GM12873 (cell line): ENCODE measurements around the gene IGFBP1.

Experiments used
- TF ChIP-seq, protein P1 (sequence below): IDR thresholded peaks from 2 replicates; pipeline ENCODE4 v1.5.1; 2012; ENCODE audit warnings: low read depth, mild to moderate bottlenecking, moderate library complexity, low read length, control low read depth; ENCODE audit not compliant: insufficient read depth; ENCODE audit errors: missing control alignments

Gene IGFBP1

GRCh38 chr7:45923818-45924217 is 35.5 kb downstream of the IGFBP1 start:
- TF ChIP-seq, protein P1, sequence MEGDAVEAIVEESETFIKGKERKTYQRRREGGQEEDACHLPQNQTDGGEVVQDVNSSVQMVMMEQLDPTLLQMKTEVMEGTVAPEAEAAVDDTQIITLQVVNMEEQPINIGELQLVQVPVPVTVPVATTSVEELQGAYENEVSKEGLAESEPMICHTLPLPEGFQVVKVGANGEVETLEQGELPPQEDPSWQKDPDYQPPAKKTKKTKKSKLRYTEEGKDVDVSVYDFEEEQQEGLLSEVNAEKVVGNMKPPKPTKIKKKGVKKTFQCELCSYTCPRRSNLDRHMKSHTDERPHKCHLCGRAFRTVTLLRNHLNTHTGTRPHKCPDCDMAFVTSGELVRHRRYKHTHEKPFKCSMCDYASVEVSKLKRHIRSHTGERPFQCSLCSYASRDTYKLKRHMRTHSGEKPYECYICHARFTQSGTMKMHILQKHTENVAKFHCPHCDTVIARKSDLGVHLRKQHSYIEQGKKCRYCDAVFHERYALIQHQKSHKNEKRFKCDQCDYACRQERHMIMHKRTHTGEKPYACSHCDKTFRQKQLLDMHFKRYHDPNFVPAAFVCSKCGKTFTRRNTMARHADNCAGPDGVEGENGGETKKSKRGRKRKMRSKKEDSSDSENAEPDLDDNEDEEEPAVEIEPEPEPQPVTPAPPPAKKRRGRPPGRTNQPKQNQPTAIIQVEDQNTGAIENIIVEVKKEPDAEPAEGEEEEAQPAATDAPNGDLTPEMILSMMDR = no peak

- TF ChIP-seq, protein P1 = no peak
Observed at GRCh38 chr7:45924283-45924682, 36.0 kb downstream of the IGFBP1 start.

DNA sequence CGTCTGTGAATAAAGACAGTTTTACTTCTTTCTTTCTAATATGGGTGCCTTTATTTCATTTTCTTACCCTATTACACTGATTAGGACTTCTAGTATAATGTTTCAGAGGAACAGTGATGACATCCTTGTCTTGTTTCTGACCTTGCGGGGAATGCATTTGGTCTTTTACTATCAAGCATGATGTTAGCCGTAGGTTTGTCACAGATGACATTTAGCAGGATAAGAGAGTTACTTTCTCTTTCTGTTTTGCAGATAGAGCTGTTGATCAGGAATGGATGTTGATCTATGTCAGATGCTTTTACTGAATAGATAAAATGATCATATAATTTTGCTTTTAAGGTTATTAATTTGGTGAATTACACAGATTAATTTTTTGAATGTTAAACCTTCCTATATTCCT is 39.4 kb downstream of the IGFBP1 start:
- TF ChIP-seq, protein P1 = no peak

DNA sequence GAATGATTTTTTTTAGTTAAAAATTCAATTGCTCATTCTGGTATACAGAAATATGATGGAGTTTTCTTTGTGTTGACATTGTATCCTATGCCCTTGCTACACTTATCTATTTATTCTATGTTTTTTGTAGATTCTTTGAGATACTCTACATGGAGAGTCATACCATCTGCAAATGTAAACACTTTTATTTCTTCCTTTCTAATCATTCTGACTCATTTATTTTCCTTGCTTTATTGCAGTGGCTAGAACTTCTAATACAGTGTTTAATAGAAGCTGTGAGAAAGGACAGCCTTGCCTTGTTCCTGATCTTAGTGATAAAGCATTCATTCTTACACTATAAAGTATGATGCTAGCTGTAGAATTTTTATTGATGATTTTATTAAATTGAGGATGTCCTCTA is 42.7 kb downstream of the IGFBP1 start:
- TF ChIP-seq, protein P1 = no peak

DNA sequence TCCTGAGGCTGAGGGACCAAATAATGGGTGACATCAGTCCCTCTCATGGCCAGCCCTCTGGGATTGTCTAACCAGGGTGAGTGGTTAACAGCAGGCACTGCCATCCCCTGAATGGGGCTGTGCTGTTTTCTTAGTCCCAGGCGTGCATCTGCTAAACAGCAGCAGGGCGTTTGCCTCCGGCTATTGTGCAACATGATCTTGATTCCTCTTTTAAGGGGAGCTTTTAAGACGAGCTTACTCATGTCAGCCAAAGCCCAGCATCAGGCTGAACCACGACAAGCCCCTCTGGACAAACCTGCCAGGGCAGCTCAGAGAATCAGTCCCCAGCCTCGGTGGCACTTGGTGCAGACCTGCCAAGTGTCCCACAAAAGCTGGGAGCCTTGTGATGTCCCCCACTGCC is 49.0 kb downstream of the IGFBP1 start:
- TF ChIP-seq, protein P1 = no peak

GRCh38 chr7:45937862-45938261 is 49.6 kb downstream of the IGFBP1 start:
- TF ChIP-seq, protein P1 = no peak

GRCh38 chr7:45938626-45939302 is 50.5 kb downstream of the IGFBP1 start:
- TF ChIP-seq, protein P1 = peak; percentile 27
